Smooth muscle cell of trachea (primary cell): ENCODE measurements around the gene RPUSD3. TPM values are rescaled to one million over a fixed set of nuclear protein-coding genes. Genes with fewer than 3 reads are reported as not detected.

Experiments used
- total RNA-seq: library from RNA; depleted of rRNA; stranded (reverse); fragments of >200 nt; gene quantifications from 2 replicates; pipeline ENCODE4 v1.2.1, GENCODE V29; 2014

Gene RPUSD3
- 32.4 and 39.3 TPM in 2 replicates for total RNA-seq

GRCh38 chr3:9843715-9844438 lies at the start of gene RPUSD3:
RPUSD3 (minus strand) TSS chr3:9844008; CDS start chr3:9843990, 18 bp downstream.

GRCh38 chr3:9890249-9891071 lies 46.7 kb upstream of the RPUSD3 start, which contains the start of gene JAGN1:
JAGN1 (plus strand) TSS chr3:9890610; CDS start chr3:9890723, 113 bp downstream.

GRCh38 chr3:9879830-9880549 lies 36.2 kb upstream of the RPUSD3 start, which contains the start of gene CIDEC:
CIDEC (minus strand) TSS chr3:9880253; CDS start chr3:9878486, 1,767 bp downstream.

GRCh38 chr3:9809615-9810432 lies 34.0 kb downstream of the RPUSD3 start, which contains the start of gene TTLL3:
TTLL3 (plus strand) TSS chr3:9810262; CDS start chr3:9810662, 400 bp downstream.

GRCh38 chr3:9792405-9793160 lies 51.2 kb downstream of the RPUSD3 start, which contains the start of the genes ARPC4 and TADA3:
ARPC4 (plus strand) TSS chr3:9793082; CDS start chr3:9793122, 40 bp downstream.
TADA3 (minus strand) TSS chr3:9792473; CDS start chr3:9791466, 1,007 bp downstream.

Other genes with a start within 250 kb of the RPUSD3 start
- 41.4 and 48.4 TPM in 2 replicates for gene MTMR14, start 194.5 kb downstream of the RPUSD3 start, total RNA-seq
- gene CPNE9, start 140.2 kb downstream of the RPUSD3 start, total RNA-seq = not detected in 2 replicates
- gene BRPF1, start 112.3 kb downstream of the RPUSD3 start, total RNA-seq = 15.3 and 16.5 TPM in 2 replicates
- gene OGG1, start 94.1 kb downstream of the RPUSD3 start, total RNA-seq = 20.9 and 27.3 TPM in 2 replicates
- gene CAMK1, start 74.1 kb downstream of the RPUSD3 start, total RNA-seq = 55.6 and 65.2 TPM in 2 replicates
- 94.1 and 101 TPM in 2 replicates for gene TADA3, start 51.5 kb downstream of the RPUSD3 start, total RNA-seq
- gene ARPC4, start 50.9 kb downstream of the RPUSD3 start, total RNA-seq = 190 and 245 TPM in 2 replicates
- 34.7 and 37.2 TPM in 2 replicates for gene TTLL3, start 33.7 kb downstream of the RPUSD3 start, total RNA-seq
- 0.17 and 0.44 TPM in 2 replicates for gene CIDEC, start 36.2 kb upstream of the RPUSD3 start, total RNA-seq
- gene JAGN1, start 46.6 kb upstream of the RPUSD3 start, total RNA-seq = 32.4 and 35.1 TPM in 2 replicates
- 1.5 and 2.8 TPM in 2 replicates for gene IL17RE, start 58.8 kb upstream of the RPUSD3 start, total RNA-seq
- 57.6 and 58.9 TPM in 2 replicates for gene IL17RC, start 73.1 kb upstream of the RPUSD3 start, total RNA-seq
- gene CRELD1, start 89.8 kb upstream of the RPUSD3 start, total RNA-seq = 16.0 and 47.8 TPM in 2 replicates
- gene PRRT3, start 108.4 kb upstream of the RPUSD3 start, total RNA-seq = 5.4 and 7.1 TPM in 2 replicates
- gene EMC3, start 142.8 kb upstream of the RPUSD3 start, total RNA-seq = 61.1 and 78.7 TPM in 2 replicates
- gene FANCD2, start 182.4 kb upstream of the RPUSD3 start, total RNA-seq = 2.8 and 25.7 TPM in 2 replicates